H1 (cell line): ENCODE results near the gene SIPA1L3. TPM values are rescaled to one million over a fixed set of nuclear protein-coding genes. Genes with fewer than 3 reads are reported as not detected.
A peak's percentile ranks its signal among the peaks of the same experiment; 100 is the strongest.

Experiments
- CTCF ChIA-PET: fragments of 300-600 bp; sonication (Branson Sonifier 250); formaldehyde crosslinking; loops from one replicate; lab custom pipeline; 2021; ENCODE audit not compliant: partially characterized antibody; lab: Charles Lee
- POLR2A ChIA-PET: fragments of 300-600 bp; sonication (Branson Sonifier 250); formaldehyde crosslinking; loops from one replicate; lab custom pipeline; 2021; ENCODE audit warnings: inconsistent platforms; ENCODE audit not compliant: partially characterized antibody; lab: Charles Lee
- DNase-seq, 2 experiments: peaks; one replicate each; pipeline versions ENCODE4 v3.0.0 to v3.0.0-alpha.2; 2010 to 2022; ENCODE audit warnings: low spot score in 2 of 2, low read depth in 1 of 2, mixed read lengths in 1 of 2
- FAIRE-seq: peaks from 2 replicates; lab custom pipeline; 2011; peaks lifted over from hg19 to GRCh38; lab: Jason Lieb, UNC
- H2AFZ ChIP-seq: 2 replicates; pipeline ENCODE4 v1.8.1; 2012; ENCODE audit warnings: low read length, inconsistent platforms
- H2AK5ac ChIP-seq: 2 replicates; pipeline ENCODE4 v1.6.1; 2013; ENCODE audit warnings: low read depth, low read length
- H2BK120ac ChIP-seq: replicated peaks from 2 replicates; pipeline ENCODE3; 2013; ENCODE audit warnings: low read depth, low read length, inconsistent platforms
- H2BK12ac ChIP-seq: 2 replicates; pipeline ENCODE4 v1.6.1; 2013; ENCODE audit warnings: low read depth, low read length
- H2BK15ac ChIP-seq: 2 replicates; pipeline ENCODE4 v1.6.1; 2013; ENCODE audit warnings: low read length
- H2BK20ac ChIP-seq: 2 replicates; pipeline ENCODE4 v1.6.1; 2013; ENCODE audit warnings: low read length
- H2BK5ac ChIP-seq: 2 replicates; pipeline ENCODE4 v1.6.1; 2013; ENCODE audit warnings: low read depth, low read length
- H3K14ac ChIP-seq: 2 replicates; pipeline ENCODE4 v1.6.1; 2013; ENCODE audit warnings: inconsistent platforms; ENCODE audit not compliant: insufficient read length
- H3K18ac ChIP-seq: 2 replicates; pipeline ENCODE4 v1.6.1; 2013; ENCODE audit warnings: low read length; ENCODE audit errors: extremely low read depth
- H3K23ac ChIP-seq: 2 replicates; pipeline ENCODE4 v1.6.1; 2013; ENCODE audit warnings: inconsistent platforms; ENCODE audit not compliant: insufficient read length
- H3K23me2 ChIP-seq: 2 replicates; pipeline ENCODE4 v1.6.1; 2013; ENCODE audit warnings: low read depth, low read length
- H3K27ac ChIP-seq: 2 replicates; pipeline ENCODE4 v1.6.1; 2011; ENCODE audit warnings: low read depth, low read length, inconsistent platforms
- H3K27me3 ChIP-seq, 4 experiments: replicated peaks in 1 of 4; 1 replicate in 1 of 4; 2 replicates in 3 of 4; pipeline versions ENCODE4 v1.6.1 to v1.8.1; 2011 to 2013; ENCODE audit warnings: low read length in 3 of 4, mild to moderate bottlenecking in 3 of 4, inconsistent platforms in 2 of 4, mixed read lengths in 2 of 4, moderate library complexity in 1 of 4; ENCODE audit not compliant: control insufficient read depth in 3 of 4, insufficient read depth in 3 of 4; ENCODE audit errors: extremely low read depth in 1 of 4
- H3K36me3 ChIP-seq, 4 experiments: 2 replicates each; pipeline versions ENCODE4 v1.6.1 to v1.8.1; 2011 to 2013; ENCODE audit warnings: mild to moderate bottlenecking in 4 of 4, low read length in 3 of 4, moderate library complexity in 2 of 4, control low read depth in 1 of 4, inconsistent platforms in 1 of 4; ENCODE audit not compliant: insufficient read depth in 4 of 4, control insufficient read depth in 2 of 4
- H3K4ac ChIP-seq: replicated peaks from 2 replicates; pipeline ENCODE3; 2013; ENCODE audit warnings: low read length, low read depth, mixed read lengths, inconsistent platforms; ENCODE audit not compliant: insufficient read length
- H3K4me1 ChIP-seq, 4 experiments: replicated peaks in 1 of 4; 1 replicate in 1 of 4; 2 replicates in 3 of 4; pipeline versions ENCODE4 v1.6.1 to v1.8.1; 2011 to 2013; ENCODE audit warnings: low read length in 3 of 4, inconsistent platforms in 2 of 4, mixed read lengths in 1 of 4; ENCODE audit not compliant: insufficient read depth in 4 of 4, control insufficient read depth in 3 of 4
- H3K4me2 ChIP-seq, 2 experiments: 2 replicates each; pipeline versions ENCODE4 v1.6.1 to v1.8.1; 2011 to 2013; ENCODE audit warnings: low read depth in 2 of 2, low read length in 2 of 2, control low read depth in 1 of 2, inconsistent platforms in 1 of 2, mild to moderate bottlenecking in 1 of 2; ENCODE audit not compliant: insufficient read depth in 1 of 2
- H3K4me3 ChIP-seq, 4 experiments: fragments of 200-600, 300-600 bp in 1 of 4; sonication (generic), shearing (Covaris generic), sonication (Bioruptor Twin) in 1 of 4; 2 replicates each; pipeline versions ENCODE4 v1.5.1 to v1.8.1; 2011 to 2016; ENCODE audit warnings: low read length in 4 of 4, low read depth in 3 of 4, control low read depth in 2 of 4, inconsistent platforms in 2 of 4, mild to moderate bottlenecking in 2 of 4, mixed read lengths in 1 of 4, moderate library complexity in 1 of 4; ENCODE audit not compliant: insufficient read depth in 2 of 4; ENCODE audit errors: extremely low read depth in 1 of 4
- H3K56ac ChIP-seq: replicated peaks from 2 replicates; pipeline ENCODE3; 2013; ENCODE audit warnings: low read depth, mild to moderate bottlenecking, mixed read lengths, low read length, inconsistent platforms; ENCODE audit not compliant: insufficient read length
- H3K79me1 ChIP-seq: 2 replicates; pipeline ENCODE4 v1.6.1; 2013; ENCODE audit warnings: low read depth, low read length, control low read depth
- H3K79me2 ChIP-seq, 2 experiments: 2 replicates each; pipeline versions ENCODE4 v1.6.1 to v1.8.1; 2012 to 2013; ENCODE audit warnings: low read length in 2 of 2, mild to moderate bottlenecking in 2 of 2, inconsistent platforms in 1 of 2; ENCODE audit not compliant: insufficient read depth in 2 of 2, control insufficient read depth in 1 of 2
- H3K9ac ChIP-seq, 4 experiments: replicated peaks in 1 of 4; 1 replicate in 1 of 4; 2 replicates in 3 of 4; pipeline versions ENCODE4 v1.6.1 to v1.8.1; 2011 to 2013; ENCODE audit warnings: low read depth in 3 of 4, low read length in 3 of 4, control low read depth in 2 of 4, mild to moderate bottlenecking in 2 of 4, moderate library complexity in 2 of 4, inconsistent platforms in 1 of 4; ENCODE audit errors: extremely low read depth in 1 of 4
- H3K9me3 ChIP-seq, 2 experiments: 2 replicates each; pipeline versions ENCODE4 v1.6.1 to v1.8.1; 2012 to 2013; ENCODE audit warnings: mild to moderate bottlenecking in 2 of 2, moderate library complexity in 2 of 2, control low read depth in 1 of 2, inconsistent platforms in 1 of 2, low read depth in 1 of 2, low read length in 1 of 2, mixed read lengths in 1 of 2; ENCODE audit not compliant: insufficient read depth in 2 of 2
- H4K20me1 ChIP-seq, 2 experiments: replicated peaks in 1 of 2; 2 replicates each; pipeline versions ENCODE3 to v1.8.1; 2011 to 2013; ENCODE audit warnings: inconsistent platforms in 2 of 2, low read length in 2 of 2, mild to moderate bottlenecking in 1 of 2; ENCODE audit not compliant: insufficient read depth in 2 of 2, control insufficient read depth in 1 of 2
- H4K5ac ChIP-seq: 2 replicates; pipeline ENCODE4 v1.6.1; 2013; ENCODE audit warnings: low read length, low read depth, mixed read lengths, inconsistent platforms; ENCODE audit not compliant: insufficient read length
- H4K8ac ChIP-seq: 2 replicates; pipeline ENCODE4 v1.8.0; 2013; ENCODE audit warnings: mild to moderate bottlenecking, moderate library complexity, low read length, inconsistent platforms; ENCODE audit not compliant: insufficient read depth; ENCODE audit errors: extremely low read depth
- H4K91ac ChIP-seq: replicated peaks from 2 replicates; pipeline ENCODE3; 2013; ENCODE audit warnings: low read length, mixed read lengths, inconsistent platforms; ENCODE audit not compliant: insufficient read length
- MAFK ChIP-seq: IDR thresholded peaks from 2 replicates; pipeline ENCODE4 v1.6.1; 2012; ENCODE audit warnings: low read depth, mild to moderate bottlenecking, improper control_type of control experiment, low read length
- WGBS, 2 experiments: shearing (Covaris generic) in 1 of 2; methylation state at CpG; one replicate each; pipeline versions ENCODE4 v1.1.6 to v1.1.7; 2013 to 2015; ENCODE audit warnings: low lambda C conversion rate in 2 of 2, mixed read lengths in 2 of 2, inconsistent platforms in 1 of 2, low coverage in 1 of 2, missing lambda C conversion rate in 1 of 2; ENCODE audit not compliant: insufficient replicate concordance in 2 of 2, insufficient coverage in 1 of 2, insufficient read length in 1 of 2; ENCODE audit errors: extremely low coverage in 1 of 2, missing lambda C conversion rate in 1 of 2; 5-methylcytosine and 5-hydroxymethylcytosine counted together
- polyA plus RNA-seq, 7 experiments: library from polyadenylated mRNA; depleted of rRNA in 3 of 7; stranded (reverse) in 5 of 7; unstranded in 2 of 7; fragments of >200 nt in 5 of 7; fragments of 200-250 nt in 2 of 7; gene quantifications; 1 replicate in 5 of 7; 2 replicates in 1 of 7; 4 replicates in 1 of 7; pipeline versions ENCODE4 v1.2.1 to v1.2.3, GENCODE V29; 2011 to 2013; ENCODE audit warnings: missing spikeins in 2 of 7, mixed read lengths in 2 of 7
- total RNA-seq: library from RNA; stranded (reverse); fragmentation: NEBNext Ultra II Directional; extraction: Animal tissue kit (Norgen Biotek cat#: 25700); gene quantifications from 2 replicates; pipeline ENCODE4 v1.2.1, GENCODE V29; 2021

Gene SIPA1L3
- total and polyA plus RNA-seq, 2 of the 8 experiments (the other 6 are each of a cell fraction or from before 2014, with no cell fraction given): 15.0 to 54.9 TPM

DNA sequence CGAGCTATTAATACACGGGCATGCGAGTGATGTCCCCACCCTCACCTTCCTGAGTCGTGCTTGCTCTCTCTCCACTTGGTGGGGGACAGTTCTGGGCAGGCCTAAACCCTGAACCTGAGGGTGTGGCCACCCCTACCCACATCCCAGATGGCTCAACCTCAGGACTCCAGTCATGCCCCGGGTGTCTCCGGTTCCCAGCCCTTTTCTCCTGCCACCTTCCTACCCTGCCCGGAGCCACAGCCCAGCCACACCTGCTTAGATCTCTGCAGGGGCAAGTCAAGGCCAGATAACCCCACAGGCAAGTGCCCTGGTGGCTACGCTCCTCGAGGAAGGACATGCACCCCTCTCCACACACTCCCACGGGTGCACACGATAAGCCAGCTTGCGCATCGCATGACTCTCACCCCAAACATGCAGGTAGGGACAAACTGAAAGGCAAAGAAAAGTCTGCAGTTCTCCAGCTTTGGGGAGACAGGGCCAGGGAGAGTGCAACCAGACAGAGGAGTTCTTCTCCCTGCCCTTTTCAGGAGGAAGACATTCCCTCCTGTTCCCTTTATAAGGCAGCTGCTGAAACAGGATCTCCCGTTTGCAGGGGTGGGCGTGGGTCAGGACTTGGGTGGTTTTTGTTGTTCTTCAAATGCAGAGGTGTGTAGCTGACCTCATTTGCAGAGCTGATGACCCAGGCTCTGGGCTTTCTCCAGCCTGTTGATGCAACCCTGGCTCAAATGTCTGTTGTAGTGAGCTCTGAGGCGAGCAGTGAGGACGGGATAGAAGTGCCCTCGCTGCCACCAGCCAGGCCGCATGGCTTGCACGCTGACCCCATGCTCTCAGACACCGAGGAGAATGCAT is 228.4 kb downstream of the SIPA1L3 start:
- Histone ChIP-seq H3K27me3 (no peaks in the 10 kb centered on the region), H3K23me2 (no peaks in the 10 kb centered on the region), H3K27ac (0 out of 2 replicates have a peak overlapping the region, but pooled peaks have one; percentile 44), H2BK120ac (no peak overlapping the region), H4K91ac (no peak overlapping the region), H3K4ac (no peak overlapping the region), H3K4me1 (peaks cover 0 to 7% (median 0%) of the 10 kb centered on the region in 4 experiments; a peak in 3 of 7 replicates), H3K23ac (no peak overlapping the region), H3K9ac (no peak overlapping the region), H3K9me3 (no peaks in the 10 kb centered on the region), H2BK12ac (0 out of 2 replicates have a peak overlapping the region, but pooled peaks have one; percentile 9), H4K20me1 (no peaks in the 10 kb centered on the region), H2BK20ac (peak overlapping the region; percentile 21; the same call in 1 of the 2 replicates), H2BK5ac (peak overlapping the region; percentile 71), H2AK5ac (peak overlapping the region; percentile 60; the same call in 1 of the 2 replicates), H3K18ac (no peak overlapping the region; the same call in 1 of the 2 replicates), H3K14ac (no peak overlapping the region), H3K79me1 (no peaks in the 10 kb centered on the region), H2BK15ac (peak overlapping the region; percentile 31; the same call in 1 of the 2 replicates), H3K79me2 (no peaks in the 10 kb centered on the region), H3K56ac (no peak overlapping the region), H3K4me3 (no peak overlapping the region), H4K8ac (peak overlapping the region; percentile 7; the same call in 1 of the 2 replicates), H2AFZ (no peak overlapping the region), H3K4me2 (no peak overlapping the region), H4K5ac (no peak overlapping the region), H3K36me3 (no peaks in the 10 kb centered on the region; a peak in 1 of 8 replicates)
- POLR2A ChIA-PET: interaction anchor here (0.6 kb wide), 1 partner anchor 239 kb away, joined by 3 read pairs; the partner anchor contains the start of gene PSMD8
- no peak for TF ChIP-seq MAFK
- CTCF ChIA-PET: interaction anchor here (0.5 to 7.5 kb wide), 38 partner anchors 10 to 902 kb away, joined by 3 to 95 read pairs (median 5); no protein-coding TSS in a partner anchor
- DNase-seq (no peak), FAIRE-seq (no peak)
- WGBS, 2 experiments: 93% methylated on average over 21 of the region's 21 CpGs; no CpG with 5 or more reads in 1 of the 2 experiments
